ENCODE data around the gene JARID2.
"Not testable (repeated sequence)": the region's sequence is repeated elsewhere in the genome, so short reads cannot be mapped to it uniquely, and the experiment has no call there.

The JARID2 gene

DNA sequence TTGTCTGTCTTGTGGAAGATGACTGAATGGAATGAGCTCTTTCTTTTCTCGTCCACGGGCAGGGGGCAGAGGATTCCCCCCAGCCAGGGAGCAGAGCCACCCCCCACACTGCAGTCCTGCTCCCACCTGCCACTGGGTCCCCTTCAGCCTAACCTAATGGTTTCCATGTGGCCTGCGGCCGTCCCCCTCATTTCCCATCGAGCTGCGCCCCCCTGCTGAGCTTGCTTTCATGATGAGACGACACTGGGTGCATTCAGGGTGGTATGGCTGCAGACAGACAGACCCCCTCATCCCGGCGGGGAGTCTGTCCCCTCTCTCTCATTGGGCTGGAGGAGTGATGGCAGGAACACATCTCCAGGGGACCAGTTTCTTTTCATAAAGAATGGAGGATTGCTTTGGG lies 276.2 kb downstream of the JARID2 start:
- no peak for DNase-seq (ENCODE audit: low spot score)

GRCh38 chr6:15522427-15522826 lies 276.6 kb downstream of the JARID2 start:
- DNase-seq (ENCODE audit: low spot score): no peak

DNA sequence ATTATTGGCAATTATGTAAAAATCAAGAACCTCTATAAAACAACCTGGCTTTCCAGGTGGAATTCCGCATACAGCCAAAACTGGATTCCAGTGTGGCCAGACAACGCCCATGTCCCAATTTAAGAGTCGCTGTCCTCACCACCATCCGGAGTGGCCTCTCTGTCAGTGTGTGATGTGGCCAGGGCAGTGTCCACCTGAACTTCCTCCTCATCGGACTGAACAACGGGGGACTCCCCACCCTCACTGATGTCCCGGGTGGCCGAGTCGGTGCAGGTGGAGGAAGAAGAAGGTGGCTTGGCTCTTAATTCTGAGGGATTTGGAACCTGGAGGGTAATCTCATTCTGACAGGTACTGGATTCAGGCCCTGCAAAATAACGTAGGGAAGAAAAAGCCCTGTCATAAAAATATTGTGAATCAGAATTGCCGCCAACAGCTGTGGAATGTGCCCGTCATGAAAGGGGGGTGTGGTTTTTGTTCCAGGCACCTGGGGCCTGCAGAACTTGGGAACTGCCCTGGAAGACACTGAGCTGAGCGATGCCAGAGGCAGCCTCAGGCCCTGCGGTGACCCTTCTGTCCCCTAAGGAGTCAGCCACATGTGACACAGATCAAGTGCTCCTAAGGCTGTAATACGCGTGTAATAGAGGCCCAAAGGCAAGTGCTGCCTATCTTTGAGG lies 277.1 kb downstream of the JARID2 start:
- DNase-seq (ENCODE audit: low spot score): no peak

- DNase-seq (ENCODE audit: low spot score): no peak
Measured at GRCh38 chr6:15523679-15524630, 278.1 kb downstream of the JARID2 start.

DNA sequence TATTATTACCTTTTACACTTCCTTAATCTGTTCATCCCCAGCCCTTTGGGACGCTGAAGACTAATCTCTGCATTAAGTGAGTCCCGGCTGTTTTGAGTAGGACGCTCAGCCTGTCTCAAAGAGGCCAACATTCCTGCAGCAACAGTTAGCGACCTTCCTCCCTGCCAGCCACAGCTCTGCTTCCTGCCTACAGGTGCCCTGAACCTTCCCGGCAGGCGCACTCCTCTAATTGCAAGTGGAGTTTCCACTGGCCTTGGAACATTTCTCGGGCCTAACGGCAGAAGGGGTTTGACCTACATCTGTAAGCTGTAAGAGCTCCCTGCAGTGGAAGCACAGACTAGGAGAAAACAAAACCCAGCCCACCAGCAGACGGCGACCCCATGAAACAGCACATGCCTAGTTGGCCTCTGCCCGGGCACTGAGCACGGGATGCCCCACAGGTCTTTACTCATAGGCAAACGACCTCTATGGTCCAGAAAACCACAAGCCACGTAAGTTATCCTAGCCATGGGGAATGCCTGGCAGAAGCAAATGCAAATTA lies 279.1 kb downstream of the JARID2 start:
- DNase-seq (ENCODE audit: low spot score): no peak

GRCh38 chr6:15526212-15526701 lies 280.4 kb downstream of the JARID2 start:
- DNase-seq (ENCODE audit: low spot score): no peak

GRCh38 chr6:15527838-15528617 lies 282.2 kb downstream of the JARID2 start:
- DNase-seq (ENCODE audit: low spot score): no peak

DNA sequence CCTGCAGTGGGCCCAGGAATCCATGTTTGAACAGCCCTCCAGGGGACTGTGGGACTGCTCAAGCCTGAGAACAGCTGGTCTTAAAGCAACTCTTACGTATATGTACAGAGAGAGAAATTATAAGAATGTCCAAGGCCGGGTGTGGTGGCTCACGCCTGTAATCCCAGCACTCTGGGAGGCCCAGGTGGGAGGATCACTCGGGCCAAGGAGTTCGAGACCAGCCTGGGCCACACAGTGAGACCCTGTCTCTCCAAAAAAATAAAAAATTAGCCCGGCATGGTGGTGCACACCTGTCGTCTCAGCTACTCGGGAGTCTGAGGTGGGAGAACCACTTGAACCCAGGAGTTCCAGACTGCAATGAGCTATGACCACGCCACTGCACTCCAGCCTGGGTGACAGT lies 283.0 kb downstream of the JARID2 start:
- no peak for DNase-seq (ENCODE audit: low spot score)

DNA sequence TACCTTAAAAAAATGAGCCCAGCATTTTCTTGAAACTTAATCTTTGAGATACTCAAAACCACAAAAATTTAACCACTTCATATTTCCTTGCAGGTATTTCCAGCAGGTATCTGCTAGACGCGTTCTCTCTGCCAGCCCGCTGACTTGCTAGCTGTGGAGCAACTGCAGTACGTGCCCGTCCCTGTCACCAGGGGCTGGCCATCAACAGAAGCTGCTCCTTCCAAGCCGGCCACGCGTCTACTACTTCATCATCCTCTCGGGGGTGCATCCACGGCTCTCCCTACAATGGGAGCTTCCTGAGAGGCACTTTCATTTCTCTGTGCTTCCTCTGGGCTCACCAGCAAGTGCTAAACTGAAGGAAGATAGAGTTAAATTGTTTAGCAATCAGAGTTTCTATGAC lies 284.5 kb downstream of the JARID2 start:
- no peak for DNase-seq (ENCODE audit: low spot score)

GRCh38 chr6:15531973-15532372 lies 286.1 kb downstream of the JARID2 start:
- DNase-seq (ENCODE audit: low spot score): no peak

DNA sequence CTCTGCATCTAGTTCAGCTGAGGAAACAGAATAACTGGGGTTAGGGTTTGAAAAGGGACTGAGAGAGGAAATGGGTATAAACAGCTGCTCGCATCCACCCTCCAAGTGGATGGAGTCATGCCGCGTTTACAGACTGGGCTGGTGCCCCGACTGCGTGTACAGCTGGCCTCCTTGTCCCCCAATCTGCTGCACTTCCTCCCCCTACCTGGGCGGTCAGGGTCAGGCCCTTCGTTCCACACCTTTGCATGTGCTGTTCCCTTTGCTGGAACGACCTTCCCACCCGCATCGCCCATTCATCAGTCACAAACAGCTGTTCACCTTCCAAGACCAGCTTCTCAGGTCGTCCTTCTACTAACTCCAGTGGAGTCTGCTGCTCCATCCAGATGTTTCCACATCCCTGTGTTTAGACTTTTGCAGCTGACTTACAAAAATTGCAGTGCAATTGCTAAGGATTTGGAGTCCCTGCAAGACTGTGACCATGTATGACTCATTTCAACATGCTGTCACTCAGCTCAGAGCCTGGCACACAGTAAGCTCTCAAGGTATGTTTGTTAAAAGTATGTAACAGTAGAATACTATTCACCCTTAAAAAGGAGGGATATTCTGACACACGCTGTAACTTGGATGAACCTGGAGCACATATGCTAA lies 287.6 kb downstream of the JARID2 start:
- DNase-seq (ENCODE audit: low spot score): no peak

DNA sequence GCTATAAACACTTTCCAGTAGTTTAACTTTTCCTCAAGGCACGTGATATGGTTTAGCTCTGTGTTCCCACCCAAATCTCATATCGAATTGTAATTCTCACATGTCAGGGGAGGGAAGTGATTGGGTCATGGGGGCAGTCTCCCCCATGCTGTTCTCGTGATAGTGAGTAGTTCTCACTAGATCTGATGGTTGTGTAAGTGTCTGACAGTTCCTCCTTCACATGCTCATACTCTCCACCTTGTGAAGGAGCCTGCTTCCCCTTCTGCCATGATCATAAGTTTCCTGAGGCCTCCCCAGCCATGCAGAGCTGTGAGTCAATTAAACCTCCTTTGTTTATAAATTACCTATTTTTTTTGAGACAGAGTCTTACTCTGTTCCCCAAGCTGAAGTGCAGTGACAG lies 289.1 kb downstream of the JARID2 start:
- no peak for DNase-seq (ENCODE audit: low spot score)

DNA sequence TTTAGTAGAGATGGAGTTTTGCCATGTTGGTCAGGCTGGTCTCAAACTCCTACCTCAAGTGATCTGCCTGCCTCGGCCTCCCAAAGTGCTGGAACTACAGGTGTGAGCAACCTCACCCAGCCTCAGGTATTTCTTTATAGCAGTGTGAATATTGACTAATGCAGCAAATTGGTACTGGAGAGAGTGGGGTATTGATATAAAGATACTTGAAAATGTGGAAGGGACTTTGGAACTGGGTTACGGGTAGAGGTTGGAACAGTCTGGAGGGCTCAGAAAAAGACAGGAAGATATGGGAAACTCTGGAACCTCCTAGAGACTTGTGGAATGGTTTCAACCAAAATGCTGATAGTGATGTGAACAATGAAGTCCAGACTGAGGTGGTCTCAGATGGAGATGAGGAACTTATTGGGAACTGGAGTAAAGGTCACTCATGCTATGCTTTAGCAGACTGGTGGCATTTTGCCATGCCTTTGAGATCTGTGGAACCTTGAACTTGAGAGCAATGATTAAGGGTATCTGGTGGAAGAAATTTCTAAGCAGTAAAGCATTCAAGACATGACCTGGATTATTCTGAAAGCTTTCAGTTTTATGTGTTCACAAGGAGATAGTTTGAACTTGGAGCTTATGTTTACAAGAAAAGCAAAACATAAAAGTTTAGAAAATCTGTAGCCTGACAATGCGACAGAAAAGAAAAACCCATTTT lies 289.8 kb downstream of the JARID2 start:
- DNase-seq (ENCODE audit: low spot score): no peak

DNA sequence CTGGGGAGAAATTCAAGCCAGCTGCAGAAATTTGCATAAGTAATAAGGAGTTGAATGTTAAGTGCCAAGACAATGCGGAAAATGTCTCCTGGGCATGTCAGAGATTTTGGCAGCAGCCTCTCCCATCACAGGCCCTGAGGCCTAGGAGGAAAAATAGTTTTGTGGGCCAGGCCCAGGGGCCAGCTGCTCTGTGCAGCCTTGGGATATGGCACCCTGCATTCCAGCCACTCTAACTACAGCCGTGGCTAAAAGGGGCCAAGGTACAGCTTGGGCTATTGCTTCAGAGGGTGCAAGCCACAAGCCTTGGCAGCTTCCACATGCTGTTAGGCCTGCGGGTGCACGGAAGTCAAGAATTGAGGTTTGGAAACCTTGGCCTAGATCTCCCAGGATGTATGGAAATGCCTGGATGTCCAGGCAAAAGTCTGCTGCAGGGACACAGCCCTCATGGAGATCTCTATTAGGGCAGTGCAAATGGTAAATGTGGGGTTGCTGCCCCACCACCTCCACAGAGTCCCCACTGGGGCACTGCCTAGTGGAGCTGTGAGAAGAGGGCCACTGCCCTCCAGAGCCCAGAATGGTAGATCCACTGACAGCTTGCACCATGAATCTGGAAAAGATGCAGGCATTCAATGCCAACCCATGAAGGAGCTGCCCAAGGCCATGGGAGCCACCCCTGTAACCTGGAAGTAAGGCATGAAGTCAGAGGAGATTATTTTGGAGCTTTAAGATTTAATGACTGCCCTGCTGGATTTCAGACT lies 290.5 kb downstream of the JARID2 start:
- DNase-seq (ENCODE audit: low spot score): no peak

GRCh38 chr6:15538106-15538505 lies 292.2 kb downstream of the JARID2 start:
- DNase-seq (ENCODE audit: low spot score): no peak

DNA sequence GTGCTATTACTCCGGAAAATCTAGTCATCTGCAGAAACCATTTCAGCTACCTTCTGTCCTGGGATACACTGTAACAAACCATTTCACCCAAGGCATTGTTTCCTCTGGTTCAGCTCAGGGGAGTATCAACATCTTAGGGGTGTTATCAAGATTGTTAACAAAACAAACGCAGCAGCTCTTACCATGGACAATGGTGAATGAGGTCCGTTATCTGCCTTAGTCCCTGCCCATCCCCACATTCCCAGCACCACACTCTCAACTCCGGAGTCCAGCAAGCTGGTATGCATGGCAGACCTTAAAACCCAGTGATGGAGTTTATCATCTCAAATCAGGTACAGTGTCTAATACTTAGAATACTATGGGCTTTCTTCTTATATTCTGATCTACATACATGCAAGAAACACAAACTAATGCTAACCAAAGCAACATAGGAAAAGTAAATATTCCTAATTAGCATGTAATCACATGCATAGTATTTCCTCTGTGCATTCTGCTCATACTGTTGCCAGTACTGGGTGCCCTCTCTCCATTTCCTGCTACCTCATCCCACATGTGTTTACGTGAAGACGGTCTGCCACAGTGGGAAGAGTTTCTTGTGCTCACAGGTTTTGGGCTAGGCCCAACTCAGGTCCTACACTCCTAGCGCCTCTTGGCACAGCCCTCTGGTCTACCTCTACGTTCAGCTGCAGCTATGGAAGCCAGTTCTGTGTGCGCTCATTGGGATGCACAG lies 293.1 kb downstream of the JARID2 start:
- no peak for DNase-seq (ENCODE audit: low spot score)

DNA sequence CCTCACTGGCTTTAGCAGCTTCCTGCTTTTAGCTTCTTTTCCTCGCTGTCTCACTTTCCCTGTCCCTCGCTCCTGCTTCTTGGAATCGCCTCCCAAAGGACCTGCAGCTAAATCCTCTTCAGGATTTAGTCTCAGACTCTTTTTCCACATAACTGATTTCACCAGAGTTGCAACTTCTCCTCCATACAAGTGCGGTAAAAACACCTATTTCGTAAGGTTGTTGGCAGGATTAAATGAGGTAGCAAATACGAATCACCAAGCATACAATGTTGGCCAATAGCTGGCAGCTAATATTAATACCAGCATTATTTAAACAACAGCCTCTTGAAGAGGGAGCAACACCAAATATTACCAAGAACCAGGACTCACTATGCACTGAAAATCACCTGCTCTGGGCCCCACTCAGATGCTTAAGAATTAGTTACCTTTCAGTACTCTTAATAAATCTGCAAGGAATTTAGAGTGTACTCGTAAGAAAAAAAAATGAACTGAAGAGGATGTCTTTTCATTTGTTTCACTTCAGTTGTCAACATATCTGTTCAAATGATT lies 293.9 kb downstream of the JARID2 start:
- no peak for DNase-seq (ENCODE audit: low spot score)

- DNase-seq (ENCODE audit: low spot score): not testable (repeated sequence)
Measured at GRCh38 chr6:15543332-15543917, 297.6 kb downstream of the JARID2 start.
